ENCODE results near the gene UXT.

The UXT gene

DNA sequence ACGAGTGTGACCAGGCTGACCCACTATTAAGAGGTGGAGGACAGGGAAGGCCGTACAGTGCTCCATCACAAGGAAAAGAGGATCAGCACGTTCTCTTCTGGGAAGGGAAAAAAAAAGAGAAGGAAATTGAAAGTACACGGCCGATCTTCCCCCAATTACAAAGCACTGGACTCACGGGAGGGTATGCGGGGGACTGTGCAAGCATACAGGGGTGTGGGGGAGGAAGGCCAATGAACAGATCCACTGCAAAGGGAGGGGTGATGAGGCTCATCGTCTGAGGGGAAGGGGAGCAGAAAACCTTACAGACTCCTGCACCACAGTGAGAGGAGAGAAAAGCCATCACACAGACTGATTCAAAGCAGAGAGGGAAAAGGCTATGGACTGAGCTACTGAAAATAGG lies 9.7 kb downstream of the UXT start:
- no peak for DNase-seq (ENCODE audit: low read depth)

GRCh38 chrX:47648376-47648775 lies 10.6 kb downstream of the UXT start:
- DNase-seq (ENCODE audit: low read depth) = no peak

- no peak for DNase-seq (ENCODE audit: low read depth)
Measured at GRCh38 chrX:47646636-47647035, 12.3 kb downstream of the UXT start.

GRCh38 chrX:47645530-47645929 lies 13.4 kb downstream of the UXT start:
- DNase-seq (ENCODE audit: low read depth) = no peak

- no peak for DNase-seq (ENCODE audit: low read depth)
Measured at GRCh38 chrX:47644557-47645091, 14.4 kb downstream of the UXT start.

GRCh38 chrX:47643926-47644325 lies 15.1 kb downstream of the UXT start:
- peak; percentile 21 for DNase-seq (ENCODE audit: low read depth)

DNA sequence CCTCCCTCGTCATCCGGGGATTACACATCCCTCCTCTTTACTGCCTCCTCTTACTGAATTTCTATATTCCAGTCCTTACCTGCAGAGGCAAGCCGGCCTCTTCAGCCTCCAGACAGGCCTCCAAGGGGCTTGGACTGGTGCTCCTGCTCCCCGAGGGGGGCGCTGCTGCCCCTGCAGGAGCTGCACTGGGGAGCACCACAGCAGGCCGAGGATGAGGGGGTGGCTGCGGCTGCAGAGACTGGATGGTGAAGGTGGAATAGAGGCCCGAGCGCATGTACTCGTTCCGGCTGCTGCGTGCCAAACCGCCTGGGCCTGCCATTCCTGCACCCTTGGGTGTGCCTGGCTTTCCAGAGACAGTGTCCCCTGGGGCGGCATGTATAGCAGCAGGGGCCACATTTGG lies 20.2 kb downstream of the UXT start:
- DNase-seq (ENCODE audit: low read depth) = no peak

DNA sequence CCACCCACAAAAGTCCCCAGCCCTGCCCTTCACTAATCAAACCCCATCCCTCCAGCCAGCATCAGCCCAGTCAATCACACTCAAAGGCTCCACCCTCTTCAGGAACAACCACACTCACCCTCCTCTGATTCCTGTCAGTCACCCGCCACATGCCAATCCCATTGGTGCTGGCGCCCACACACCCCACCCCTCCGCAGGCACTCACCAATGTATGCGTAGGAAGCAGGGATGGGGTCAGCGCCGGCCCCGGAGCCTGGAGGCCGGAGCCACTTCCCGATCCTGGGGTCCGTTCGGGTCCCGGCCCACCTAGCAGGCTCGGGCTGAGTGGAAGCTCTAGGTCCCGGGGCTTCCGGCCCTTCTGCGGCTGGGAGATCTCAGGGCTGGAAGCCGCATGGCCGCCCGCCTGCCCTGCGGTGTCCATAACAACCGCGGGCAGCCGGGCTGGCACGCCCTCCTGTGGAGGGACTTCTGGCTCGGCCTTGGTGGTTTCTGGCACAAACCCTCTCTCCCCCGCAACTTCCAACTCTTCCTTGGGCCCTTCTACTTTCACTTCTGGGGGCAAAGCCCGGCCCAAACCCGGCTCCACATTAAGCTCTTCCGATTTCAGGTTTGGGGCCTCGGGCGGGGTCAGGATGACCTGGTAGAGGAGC lies 21.3 kb downstream of the UXT start:
- no peak for DNase-seq (ENCODE audit: low read depth)

DNA sequence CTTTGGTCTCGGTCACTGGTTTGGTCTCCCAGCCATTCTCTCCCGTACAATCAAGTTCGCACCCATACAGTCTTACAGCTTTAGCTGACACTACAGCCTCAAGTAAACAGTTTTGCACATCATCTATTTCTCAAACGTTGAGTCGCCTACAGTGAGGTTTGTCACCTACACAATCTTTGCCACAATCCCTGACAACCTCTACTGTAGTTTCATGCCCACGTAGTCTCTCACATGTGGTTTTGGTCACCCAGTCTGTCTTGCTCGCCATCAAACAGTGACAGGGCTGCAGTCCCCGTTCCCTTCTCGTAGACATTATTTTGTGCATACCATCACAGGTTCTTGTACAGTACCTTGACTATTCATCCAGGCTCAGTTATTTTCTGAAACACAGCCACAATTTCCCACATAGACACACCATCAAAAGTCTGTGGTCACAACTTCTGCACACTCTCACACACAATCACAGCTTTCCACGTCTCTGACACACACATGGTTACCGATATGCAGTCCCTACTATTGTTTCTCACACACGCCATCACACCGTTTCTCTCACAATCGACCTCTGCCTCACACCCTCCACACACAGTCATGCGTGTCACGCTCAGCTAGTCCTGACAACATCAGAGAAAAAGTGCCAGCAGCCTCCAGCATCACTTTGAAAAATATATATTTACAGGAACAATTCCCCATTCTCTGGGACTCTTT lies 24.0 kb downstream of the UXT start:
- DNase-seq (ENCODE audit: low read depth) = no peak

GRCh38 chrX:47633689-47634590 lies 25.0 kb downstream of the UXT start:
- DNase-seq (ENCODE audit: low read depth) = no peak

- DNase-seq (ENCODE audit: low read depth) = no peak
Measured at GRCh38 chrX:47632666-47633065, 26.3 kb downstream of the UXT start.

DNA sequence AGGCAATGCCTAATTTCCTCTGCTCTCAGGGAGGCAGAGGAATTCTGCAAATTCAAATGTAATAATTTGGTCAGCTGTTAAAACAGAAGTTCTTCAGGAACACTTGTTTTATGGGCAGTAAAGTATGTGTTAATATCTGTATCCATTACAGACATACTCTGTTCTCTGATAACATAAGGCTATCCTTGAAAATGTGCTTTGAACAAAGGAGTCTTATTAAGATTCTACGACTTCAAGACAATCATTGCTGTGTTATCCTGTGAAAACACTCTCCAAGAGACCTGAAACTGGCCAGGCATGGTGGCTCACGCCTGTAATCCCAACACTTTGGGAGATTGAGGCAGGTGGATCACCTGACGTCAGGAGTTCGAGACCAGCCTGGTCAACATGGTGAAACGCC lies 27.3 kb downstream of the UXT start:
- DNase-seq (ENCODE audit: low read depth) = no peak

- DNase-seq (ENCODE audit: low read depth) = no peak
Measured at GRCh38 chrX:47629419-47630200, 29.4 kb downstream of the UXT start, which contains the start of gene CFP. Gene CFP, minus strand, starts transcription at chrX:47629930. Its CDS starts 86 bp downstream, at chrX:47629844.

DNA sequence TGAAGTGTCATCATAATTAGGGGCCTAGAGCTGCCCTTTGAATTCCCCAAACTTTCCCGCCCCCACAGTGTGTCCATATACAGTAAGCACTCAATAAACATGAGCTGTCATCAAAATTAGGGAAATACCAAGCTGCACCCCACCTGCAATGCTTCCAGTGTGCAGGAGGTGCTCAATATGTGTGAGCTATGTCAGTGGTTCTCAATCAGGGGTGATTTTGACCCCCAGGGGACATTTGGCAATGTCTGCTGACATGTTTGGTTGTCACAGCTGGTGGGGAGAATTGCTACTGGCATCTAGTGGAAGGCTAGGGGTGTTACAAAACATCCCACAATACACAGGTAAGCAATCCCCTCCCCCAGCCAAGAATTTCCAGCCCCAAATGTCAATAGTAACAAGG lies 30.0 kb downstream of the UXT start:
- DNase-seq (ENCODE audit: low read depth) = no peak

DNA sequence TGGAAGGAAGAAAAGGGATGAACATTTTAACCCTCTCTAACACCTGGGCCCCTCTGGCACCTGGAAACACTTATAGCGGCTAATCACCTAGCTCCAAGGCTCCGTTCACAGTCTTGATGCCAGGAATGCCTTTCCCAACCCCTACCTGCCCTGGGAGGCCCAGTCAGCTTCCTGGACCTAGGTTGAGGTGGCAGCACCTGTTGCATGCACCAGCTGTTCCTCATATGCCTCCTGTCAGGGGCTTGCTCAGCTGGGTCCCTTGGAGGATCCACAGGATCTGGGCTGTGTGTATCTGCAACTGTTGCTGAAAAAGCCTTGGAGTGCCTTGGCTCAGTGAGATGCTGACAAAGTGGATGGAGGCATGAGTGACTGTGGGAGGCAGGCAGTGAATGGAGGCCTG lies 33.6 kb downstream of the UXT start:
- DNase-seq (ENCODE audit: low read depth) = no peak

DNA sequence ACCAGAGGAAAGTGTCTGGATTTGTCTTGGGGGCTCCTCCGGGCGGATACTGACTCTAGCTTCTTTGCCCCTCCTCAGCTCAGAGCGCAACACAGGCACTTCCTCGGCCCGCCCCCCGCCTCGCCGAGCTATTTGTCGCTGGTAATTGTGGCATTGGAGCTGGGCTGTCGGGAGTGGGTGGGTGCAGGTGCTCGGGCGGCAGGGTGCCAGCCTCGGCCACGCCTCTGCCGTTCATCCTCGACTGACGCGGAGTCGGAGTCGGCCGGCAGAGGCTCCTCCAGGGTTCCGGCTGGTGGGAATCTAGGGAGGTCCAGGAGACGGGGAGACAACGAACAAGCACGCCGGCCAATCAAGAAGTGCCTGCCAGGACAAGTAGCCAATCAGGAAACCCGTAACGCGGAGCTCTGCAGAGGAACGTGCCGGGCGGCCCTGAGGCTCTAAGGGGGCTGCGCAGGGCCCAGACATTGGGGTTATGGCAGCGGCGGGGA lies 35.4 kb downstream of the UXT start:
- DNase-seq (ENCODE audit: low read depth) = peak; percentile 45

GRCh38 chrX:47621851-47622250 lies 37.1 kb downstream of the UXT start:
- DNase-seq (ENCODE audit: low read depth) = no peak

GRCh38 chrX:47620303-47620685 lies 38.7 kb downstream of the UXT start:
- no peak for DNase-seq (ENCODE audit: low read depth)

DNA sequence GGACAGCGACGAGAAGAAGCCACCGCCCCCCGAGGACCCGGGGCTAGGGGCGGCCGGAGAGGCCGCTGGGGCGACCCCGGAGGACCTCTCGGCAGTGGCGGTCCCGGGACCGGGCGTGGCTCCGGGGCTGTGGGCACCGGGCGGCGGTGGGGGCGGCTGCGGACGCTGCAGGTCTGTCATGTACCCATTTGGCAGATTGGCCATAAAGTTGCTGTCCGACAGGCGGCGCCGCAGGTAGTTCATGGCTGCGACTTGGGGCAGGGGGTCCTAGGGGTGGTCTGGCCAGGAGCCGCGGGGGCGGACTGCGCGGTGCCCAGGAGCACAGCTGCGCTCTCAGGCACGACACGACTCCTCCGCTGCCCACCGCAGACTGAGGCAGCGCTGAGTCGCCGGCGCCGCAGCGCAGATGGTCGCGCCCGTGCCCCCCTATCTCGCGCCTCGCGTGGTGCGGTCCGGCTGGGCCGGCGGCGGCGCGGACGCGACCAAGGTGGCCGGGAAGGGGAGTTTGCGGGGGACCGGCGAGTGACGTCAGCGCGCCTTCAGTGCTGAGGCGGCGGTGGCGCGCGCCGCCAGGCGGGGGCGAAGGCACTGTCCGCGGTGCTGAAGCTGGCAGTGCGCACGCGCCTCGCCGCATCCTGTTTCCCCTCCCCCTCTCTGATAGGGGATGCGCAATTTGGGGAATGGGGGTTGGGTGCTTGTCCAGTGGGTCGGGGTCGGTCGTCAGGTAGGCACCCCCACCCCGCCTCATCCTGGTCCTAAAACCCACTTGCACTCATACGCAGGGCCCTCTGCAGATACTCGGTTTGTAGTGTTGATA lies 39.3 kb downstream of the UXT start, which contains the start of gene SYN1:
Gene SYN1, minus strand, starts transcription at position 372 of the 817 bp plus-strand sequence. Its CDS starts 129 bp downstream, at position 243.
- peak; percentile 40 for DNase-seq (ENCODE audit: low read depth)

DNA sequence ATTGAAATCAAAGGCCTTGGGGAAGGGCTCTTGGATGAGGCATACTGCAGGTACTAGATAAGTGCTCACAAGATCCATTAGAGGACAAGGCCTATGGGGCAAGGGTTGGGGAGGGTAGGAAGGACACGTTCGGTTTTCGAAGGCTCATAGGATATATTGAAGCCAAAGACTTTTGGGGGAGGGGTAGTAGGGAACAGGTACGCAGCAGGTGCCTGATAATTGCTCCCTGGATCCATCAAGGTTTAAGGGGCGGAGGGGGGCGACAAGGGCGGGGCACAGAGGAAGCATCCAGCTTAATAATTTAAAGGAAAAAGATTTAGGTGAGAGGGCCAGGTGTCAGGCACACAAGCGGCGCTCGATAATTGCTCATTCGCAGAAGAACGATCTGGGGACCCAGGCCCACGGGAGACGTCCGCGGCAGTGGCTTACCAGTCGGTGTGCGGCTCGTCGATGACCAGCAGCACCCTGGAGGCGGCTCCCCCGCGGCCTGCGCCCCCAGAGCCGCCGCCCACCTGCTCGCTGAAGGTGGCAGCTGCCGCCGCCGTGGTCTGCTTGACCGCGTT lies 40.0 kb downstream of the UXT start:
- DNase-seq (ENCODE audit: low read depth) = no peak

Measured in fibroblast of the conjunctiva (primary cell).